Measurements from ENCODE around the gene ARPC2.
"Not testable (repeated sequence)": the region's sequence is repeated elsewhere in the genome, so short reads cannot be mapped to it uniquely, and the experiment has no call there.

ARPC2 gene

GRCh38 chr2:218271865-218272530, 55.0 kb downstream of the ARPC2 start:
- DNase-seq = no peak

GRCh38 chr2:218272531-218273212, 55.7 kb downstream of the ARPC2 start:
- peak; percentile 68 for DNase-seq

DNA sequence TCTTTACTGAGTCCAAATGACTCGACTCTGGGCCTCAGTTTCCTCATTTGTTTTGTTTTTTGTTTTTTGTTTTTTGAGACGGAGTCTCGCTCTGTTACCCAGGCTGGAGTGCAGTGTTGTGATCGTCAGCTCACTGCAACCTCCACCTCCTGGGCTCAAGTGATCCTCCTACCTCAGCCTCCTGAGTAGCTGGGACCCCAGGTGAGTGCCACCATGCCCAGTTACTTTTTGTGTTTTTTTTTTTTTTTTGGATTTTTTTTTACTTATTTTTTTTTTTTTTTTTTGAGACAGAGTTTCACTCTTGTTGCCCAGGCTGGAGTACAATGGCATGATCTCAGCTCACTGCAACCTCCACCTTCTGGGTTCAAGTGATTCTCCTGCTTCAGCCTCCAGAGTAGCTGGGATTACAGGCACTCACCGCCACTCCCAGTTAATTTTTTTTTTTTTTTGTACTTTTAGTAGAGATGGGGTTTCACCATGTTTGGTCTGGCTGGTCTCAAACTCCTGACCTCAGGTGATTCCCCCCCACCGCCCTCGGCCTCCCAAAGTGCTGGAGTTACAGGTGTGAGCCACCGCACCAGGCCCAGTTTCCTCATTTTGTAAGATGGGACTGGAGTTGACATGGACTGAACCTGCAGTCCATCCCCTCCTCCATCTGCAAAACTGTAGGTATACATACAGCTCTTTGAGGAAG, 56.4 kb downstream of the ARPC2 start:
- not testable (repeated sequence) for DNase-seq

- no peak for DNase-seq
These were observed 56.9 kb downstream of the ARPC2 start for GRCh38 chr2:218273908-218274249.

- DNase-seq = no peak
These were observed 57.6 kb downstream of the ARPC2 start for GRCh38 chr2:218274586-218274985.

GRCh38 chr2:218275371-218276072, 58.5 kb downstream of the ARPC2 start:
- DNase-seq = no peak

DNA sequence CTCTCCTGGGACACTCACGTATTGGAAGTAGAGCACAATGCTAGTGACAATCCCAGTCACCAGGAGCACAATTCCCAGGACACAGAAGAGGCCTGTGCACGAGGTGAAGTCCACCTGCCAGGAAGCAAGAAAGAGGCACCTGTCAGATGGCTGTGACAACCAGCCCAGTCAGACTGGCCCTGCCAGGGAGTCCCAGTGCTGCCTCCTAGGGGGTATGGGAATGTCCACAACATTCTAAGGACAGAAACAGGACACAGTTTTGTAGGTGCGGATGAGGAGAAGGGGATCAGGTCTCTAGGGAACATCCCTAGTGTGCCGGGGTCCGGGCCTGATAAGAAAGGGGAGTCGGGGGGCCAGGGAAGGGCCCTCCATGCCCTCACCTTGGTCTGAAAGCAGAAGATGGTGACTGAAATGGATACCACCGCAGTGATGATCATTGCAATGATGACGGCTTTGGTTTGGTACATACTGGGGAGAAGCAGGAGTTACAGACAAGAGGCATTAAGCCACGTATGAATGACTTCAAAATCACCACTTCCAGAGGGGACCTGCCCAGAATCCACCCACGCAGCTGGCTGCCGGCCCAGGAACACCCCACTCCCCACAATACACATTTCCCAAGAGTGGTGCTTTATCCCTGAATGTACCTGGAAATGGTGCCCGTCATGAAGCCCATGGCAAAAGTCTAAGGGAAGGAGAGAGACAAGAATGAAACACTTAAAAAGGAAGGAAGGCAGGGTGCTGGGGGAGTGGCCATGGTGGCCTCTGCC, 60.2 kb downstream of the ARPC2 start:
- no peak for DNase-seq

DNA sequence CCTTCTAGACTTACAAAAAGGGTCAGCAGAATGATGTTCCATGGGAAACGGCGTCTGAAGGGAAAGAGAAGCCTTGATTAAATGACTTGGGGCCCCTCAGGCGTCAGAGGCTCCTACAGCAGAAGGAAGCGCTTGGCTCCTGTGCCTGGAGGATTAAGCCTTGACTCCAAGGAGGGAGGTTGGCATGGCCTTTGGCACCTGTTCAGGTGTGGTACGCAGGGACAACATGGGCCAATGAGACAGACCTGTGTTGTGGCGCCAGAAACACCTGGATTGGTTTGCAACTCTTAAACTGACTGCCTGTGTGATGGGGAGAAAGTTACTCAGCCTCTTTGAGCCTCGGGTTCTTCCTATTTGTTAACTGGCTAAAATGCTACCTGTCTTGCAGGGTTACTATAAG, 60.9 kb downstream of the ARPC2 start:
- DNase-seq = no peak

DNA sequence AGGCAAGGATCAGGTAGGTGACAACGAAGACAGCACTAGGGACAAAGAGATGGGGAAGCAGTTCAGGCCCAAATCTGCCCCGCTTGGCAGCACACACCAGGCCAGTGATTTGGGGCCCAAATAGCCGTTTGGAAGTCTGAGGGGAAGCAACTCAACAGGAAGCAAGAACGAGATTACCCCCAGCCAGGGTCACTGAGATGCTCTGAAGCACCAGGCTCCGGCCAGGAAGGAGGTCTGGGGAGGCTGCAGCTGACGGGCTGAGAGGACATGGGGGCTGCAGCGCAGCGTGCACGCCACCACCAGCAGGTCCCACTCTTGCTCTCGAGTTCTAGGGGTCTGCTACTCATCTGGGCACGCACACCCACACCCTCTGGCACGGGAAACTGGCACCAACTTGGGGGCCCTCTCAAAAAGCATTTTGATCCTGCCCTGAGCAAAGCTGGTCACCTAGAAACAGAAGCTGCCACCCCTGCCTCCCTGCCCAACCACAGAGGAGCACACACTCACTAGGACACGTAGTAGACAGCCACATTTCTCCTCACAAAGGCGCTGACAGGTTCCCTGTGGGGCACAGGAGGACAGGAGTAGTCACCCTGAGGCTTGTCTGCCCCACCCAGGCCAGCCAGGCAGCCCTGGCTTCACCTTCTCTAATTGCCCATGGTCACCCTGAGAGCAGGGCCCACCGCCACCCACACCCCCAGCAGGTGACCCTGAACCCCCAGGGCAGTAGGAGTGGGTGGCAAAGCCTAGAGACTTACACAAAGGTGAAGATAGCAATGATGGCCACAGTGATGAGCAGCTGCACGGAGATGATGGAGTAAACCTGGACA, 61.8 kb downstream of the ARPC2 start:
- DNase-seq = no peak

DNA sequence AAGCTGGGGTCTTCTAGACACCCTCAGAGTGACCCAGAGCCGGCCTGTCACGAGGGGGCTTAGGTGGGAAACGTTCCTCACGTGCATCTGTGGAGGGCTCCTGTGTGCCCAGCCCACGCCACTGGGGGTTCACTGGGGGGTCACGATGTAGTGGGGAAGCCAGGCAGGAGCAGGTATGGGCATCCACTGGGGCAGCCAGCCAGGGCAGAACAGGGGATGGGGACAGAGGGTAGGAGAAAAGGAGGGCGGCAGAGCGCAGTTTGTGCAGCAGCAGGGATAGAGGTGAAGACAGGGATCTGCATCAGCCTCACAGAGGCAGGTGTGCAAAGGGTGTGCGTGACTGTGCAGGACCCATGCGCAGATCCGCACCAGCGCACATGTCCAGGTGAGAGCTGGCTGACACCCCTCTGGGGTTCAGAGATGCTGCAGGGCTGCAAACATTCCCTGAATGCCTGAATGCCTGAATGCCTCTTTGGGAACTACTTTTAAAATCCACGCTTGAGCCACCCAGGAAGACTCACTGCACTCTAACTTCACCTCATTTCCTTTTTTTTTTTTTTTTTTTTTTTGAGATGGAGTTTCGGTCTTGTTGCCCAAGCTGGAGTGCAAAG, 63.4 kb downstream of the ARPC2 start:
- DNase-seq = no peak

GRCh38 chr2:218281449-218281848, 64.5 kb downstream of the ARPC2 start:
- DNase-seq = no peak

GRCh38 chr2:218282173-218282991, 65.4 kb downstream of the ARPC2 start:
- no peak for DNase-seq

DNA sequence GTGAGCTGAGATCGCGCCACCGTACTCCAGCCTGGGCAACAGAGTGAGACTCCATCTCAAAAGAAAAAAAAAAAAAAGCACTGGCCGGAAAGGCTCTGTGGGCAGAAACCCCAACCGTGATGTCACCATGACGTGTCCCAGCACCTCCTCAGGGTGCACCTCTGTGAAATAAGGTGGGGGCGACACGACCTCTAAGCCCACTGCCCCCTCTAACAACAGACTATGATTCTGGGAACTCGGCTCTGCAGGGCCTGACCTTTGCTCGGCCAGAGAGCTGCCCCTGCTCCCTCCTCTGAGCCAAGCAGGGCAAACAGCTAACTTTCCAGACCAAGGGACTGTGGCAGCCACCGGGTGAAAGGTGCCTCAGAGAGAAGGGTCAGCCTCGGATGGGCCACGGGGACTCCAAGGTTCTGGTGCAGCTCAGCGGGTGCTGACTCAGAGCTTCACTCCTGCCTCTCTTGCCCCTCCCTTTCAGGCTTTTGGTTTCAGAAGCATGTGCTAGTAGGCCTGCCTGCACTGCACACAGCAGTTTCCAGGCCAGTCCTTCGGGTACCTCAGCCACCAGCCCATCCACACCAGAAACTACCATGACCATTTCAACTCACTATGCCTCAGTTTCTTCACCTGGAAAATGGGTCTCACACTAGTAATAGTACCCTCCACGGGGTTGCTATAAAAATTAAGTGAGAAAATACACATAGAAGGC, 67.3 kb downstream of the ARPC2 start:
- DNase-seq = peak; percentile 28

DNA sequence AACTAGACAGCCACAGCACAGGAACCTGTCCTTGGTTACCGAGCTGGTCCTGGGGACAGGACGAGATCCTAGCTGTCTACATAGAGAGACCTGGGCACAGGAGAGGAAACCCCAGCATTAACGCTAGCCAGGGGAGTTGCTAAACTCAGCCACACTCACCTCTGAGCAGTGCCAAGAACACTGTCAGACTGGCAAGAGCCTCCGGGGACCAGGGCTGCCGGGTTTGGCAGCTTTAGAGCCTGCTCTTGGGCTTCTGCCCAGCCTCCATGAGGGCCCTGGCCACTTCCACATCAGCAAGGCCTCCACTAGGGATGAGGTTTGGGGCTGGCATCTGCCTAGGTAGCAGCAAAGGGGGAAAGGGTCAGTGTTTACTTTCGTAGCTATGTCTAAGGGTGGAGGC, 68.6 kb downstream of the ARPC2 start:
- DNase-seq = no peak

DNA sequence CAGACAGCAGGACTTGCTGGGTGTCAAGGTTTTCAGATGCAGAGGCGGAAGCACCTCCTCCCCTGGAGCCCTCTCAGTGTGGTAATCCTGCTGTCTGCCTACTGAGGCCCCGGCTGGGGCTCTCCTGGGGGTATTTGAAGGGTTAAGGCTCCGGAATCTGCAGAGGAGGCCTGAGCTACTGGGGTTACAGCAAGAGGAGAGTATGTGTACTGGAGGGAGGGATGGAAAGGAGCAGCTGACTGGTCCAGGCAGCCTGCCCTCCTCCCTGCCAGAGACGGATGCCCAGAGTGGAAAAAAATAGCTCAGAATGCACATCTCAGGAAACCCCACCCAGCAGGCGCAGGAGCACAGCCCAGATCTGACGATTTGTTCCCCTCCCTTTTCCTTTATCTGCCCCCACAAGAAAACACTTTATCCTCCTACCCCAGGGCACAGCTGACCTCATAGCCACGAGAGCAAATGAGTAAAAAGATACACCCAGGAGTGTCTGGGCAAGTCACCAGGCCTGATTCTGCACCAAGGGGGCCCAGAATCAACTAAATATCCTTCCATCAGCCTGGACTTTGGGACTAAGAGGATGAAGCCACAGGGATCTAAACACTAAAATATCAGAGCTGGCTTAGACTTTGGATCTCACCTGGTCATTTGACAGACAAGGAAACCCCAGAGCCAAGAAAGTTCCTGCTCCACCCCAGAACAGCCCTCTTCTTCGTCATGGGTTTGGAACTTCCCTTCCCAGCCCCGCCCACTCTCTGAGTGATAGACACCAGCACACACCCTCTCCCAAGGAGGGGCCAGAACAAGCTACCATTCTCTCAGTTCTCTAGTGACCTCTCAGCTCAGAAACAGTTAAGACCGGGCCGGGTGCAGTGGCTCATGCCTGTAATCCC, 69.8 kb downstream of the ARPC2 start:
- DNase-seq = peak; percentile 91

- DNase-seq = no peak
These were observed 72.8 kb downstream of the ARPC2 start for GRCh38 chr2:218289639-218290315.

DNA sequence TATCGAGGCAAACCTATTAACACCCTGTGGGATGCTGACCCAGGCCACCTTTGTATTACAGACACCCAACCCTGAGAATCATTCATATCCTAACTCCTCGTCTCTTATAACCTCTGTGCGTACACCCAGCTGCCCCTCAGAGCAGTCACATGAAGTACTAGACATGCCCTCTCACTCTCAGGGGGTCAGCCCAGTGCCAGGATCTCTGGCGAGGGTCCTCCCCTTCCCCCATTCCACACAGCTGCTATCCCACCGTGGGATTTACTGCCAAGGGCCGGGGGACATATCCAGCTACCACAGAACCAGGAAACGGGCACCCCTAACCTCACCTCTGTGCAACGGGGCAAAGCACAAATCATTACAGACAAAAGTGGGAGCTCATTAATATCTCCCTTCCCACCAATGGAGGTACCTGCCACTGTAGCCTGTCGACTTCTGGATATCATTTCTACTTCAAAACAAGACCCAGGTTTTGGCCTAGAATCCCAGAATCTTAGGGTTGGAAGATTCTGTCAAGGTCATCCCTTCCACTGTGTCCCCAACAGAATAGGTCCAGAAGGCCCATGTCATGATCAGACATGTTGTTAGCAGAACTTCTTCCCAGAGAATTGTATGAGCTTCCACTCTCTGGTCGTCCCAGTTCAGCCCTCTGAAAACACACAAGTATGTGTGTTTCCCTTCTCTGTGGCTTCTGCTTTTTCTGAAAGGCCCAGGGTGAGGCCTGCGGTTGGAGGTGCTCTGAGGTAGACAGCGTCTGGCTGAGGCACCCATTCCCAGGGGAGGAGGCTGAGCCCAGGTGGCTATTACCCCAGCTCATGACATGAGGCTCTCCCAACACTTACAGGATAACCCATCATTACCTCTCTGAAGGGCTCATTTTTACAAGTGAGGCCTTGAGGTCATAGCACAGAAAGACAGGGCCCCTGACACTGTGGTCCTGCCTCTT, 73.6 kb downstream of the ARPC2 start:
- peak; percentile 27 for DNase-seq
